ENCODE data around the gene USP6NL. TPM values are rescaled to one million over a fixed set of nuclear protein-coding genes. Genes with fewer than 3 reads are reported as not detected.

USP6NL gene
- total and polyA plus RNA-seq, 10 of the 15 experiments (the other 5 are each of a cell fraction or from before 2014, with no cell fraction given): 4.0 to 27.7 (median 18.2) TPM

DNA sequence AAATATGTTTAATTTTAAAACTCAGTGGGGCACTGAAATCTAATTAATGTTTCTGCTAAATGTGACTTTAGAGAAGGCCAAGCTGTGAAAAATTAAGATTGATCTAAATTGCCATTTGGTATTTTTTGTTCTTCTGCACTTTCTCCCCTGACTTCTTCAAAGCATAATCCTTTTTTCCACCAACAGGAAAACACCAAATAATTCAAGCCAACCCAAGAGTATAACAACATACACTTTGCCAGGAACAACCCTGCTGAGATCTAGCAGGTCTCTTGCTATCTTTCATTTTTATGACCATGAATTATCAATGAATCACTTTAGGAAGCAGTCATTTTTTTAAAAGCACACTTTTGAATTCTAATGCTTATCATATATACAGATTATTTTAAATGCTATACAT lies 100.1 kb downstream of the USP6NL start:
- TF ChIP-seq, protein P1, sequence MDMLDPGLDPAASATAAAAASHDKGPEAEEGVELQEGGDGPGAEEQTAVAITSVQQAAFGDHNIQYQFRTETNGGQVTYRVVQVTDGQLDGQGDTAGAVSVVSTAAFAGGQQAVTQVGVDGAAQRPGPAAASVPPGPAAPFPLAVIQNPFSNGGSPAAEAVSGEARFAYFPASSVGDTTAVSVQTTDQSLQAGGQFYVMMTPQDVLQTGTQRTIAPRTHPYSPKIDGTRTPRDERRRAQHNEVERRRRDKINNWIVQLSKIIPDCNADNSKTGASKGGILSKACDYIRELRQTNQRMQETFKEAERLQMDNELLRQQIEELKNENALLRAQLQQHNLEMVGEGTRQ (IDR thresholded peaks at IDR 0.05; ENCODE audit: borderline replicate concordance, low read depth, low read length): no peak
- TF ChIP-seq POLR2AphosphoS2 (IDR thresholded peaks at IDR 0.05; ENCODE audit: low read depth, low read length) (no peak), SMAD1 (IDR thresholded peaks at IDR 0.05; ENCODE audit: low read depth, partially characterized antibody) (no peak), KLF5 (IDR thresholded peaks at IDR 0.05; ENCODE audit: partially characterized antibody) (no peak), RAD51 (IDR thresholded peaks at IDR 0.05) (no peak), YBX1 (IDR thresholded peaks at IDR 0.05) (no peak)
- Histone ChIP-seq H3K9me3 (replicated peaks; ENCODE audit: control insufficient read depth, insufficient read depth, low read length) (no peaks in the 10 kb centered on the region), H3K36me3 (ENCODE audit: control insufficient read depth in 2 of 2, insufficient read depth in 2 of 2, low read length in 1 of 2) (peaks cover 0 to 10% of the 10 kb centered on the region in 2 experiments; a peak in 3 of 4 replicates), H3K4me2 (ENCODE audit: control insufficient read depth, insufficient read depth) (no peak overlapping the region), H3K4me3 (no peak overlapping the region), H3K27me3 (replicated peaks in 1 of 2; ENCODE audit: control insufficient read depth in 2 of 2, insufficient read depth in 2 of 2, low read length in 1 of 2) (no peaks in the 10 kb centered on the region), H3K9ac (ENCODE audit: control insufficient read depth, insufficient read depth, low read length) (no peak overlapping the region), H3K79me2 (ENCODE audit: control insufficient read depth, insufficient read depth, low read length) (peaks cover 5% of the 10 kb centered on the region), H3K27ac (ENCODE audit: control insufficient read depth, insufficient read depth) (no peak overlapping the region), H3K4me1 (ENCODE audit: control insufficient read depth, insufficient read depth, low read length) (peaks cover 6% of the 10 kb centered on the region), H4K20me1 (ENCODE audit: control insufficient read depth, insufficient read depth) (no peaks in the 10 kb centered on the region), H2AFZ (ENCODE audit: control insufficient read depth, low read depth, low read length) (no peak overlapping the region)
- ChIA-PET CTCF (interaction anchor here (1.3 kb wide), 1 partner anchor 246 kb away, joined by 7 read pairs; no protein-coding TSS in a partner anchor), RAD21 (ENCODE audit: unreplicated experiment) (interaction anchor here (1.3 kb wide), 1 partner anchor 245 kb away, joined by 4 read pairs; no protein-coding TSS in a partner anchor), POLR2A (no interaction called here), SMC1A (ENCODE audit: uncharacterized antibody, unreplicated experiment) (interaction anchor here (0.9 kb wide), 1 partner anchor 25 kb away, joined by 3 read pairs; no protein-coding TSS in a partner anchor)
- DNase-seq (ENCODE audit: low read depth, low spot score): no peak
- no peak for FAIRE-seq
- intact Hi-C loops (cut with micrococcal nuclease; ENCODE audit: unreplicated experiment): no loop called here
- in situ Hi-C loops (cut with MboI): loop anchor here (5.0 kb wide), 1 partner anchor 246 kb away; no protein-coding TSS in a partner anchor
- no TSS peak for BruUV-seq (replicated peaks)
- ATAC-seq: no peak

DNA sequence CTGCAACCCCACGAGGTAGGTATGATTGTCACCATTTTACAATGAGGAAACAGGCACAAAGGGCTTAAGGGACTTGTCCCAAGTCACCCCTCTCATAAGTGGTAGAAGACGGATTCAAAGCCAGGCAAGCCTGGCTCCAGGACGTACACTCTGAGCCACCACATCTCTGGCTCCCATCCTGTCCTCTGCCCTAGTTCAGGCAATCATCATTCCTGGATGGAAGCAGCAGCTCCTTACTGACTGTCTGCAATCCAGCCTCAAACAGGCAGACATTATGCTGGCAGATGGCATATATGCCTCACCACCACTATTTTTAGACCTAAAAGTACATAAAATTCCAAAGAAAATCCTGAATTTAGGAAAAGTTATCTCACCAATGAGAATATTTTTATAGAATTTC lies 100.7 kb downstream of the USP6NL start:
- POLR2A ChIA-PET: no interaction called here
- in situ Hi-C loops (cut with MboI): loop anchor here (5.0 kb wide), 1 partner anchor 247 kb away; no protein-coding TSS in a partner anchor
- no peak for TF ChIP-seq ZNF24 (IDR thresholded peaks at IDR 0.05)
- TF ChIP-seq PML (IDR thresholded peaks at IDR 0.05; ENCODE audit: low read length): no peak
- TF ChIP-seq IKZF2 (IDR thresholded peaks at IDR 0.05): no peak
- TF ChIP-seq, protein P2, sequence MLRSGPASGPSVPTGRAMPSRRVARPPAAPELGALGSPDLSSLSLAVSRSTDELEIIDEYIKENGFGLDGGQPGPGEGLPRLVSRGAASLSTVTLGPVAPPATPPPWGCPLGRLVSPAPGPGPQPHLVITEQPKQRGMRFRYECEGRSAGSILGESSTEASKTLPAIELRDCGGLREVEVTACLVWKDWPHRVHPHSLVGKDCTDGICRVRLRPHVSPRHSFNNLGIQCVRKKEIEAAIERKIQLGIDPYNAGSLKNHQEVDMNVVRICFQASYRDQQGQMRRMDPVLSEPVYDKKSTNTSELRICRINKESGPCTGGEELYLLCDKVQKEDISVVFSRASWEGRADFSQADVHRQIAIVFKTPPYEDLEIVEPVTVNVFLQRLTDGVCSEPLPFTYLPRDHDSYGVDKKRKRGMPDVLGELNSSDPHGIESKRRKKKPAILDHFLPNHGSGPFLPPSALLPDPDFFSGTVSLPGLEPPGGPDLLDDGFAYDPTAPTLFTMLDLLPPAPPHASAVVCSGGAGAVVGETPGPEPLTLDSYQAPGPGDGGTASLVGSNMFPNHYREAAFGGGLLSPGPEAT (IDR thresholded peaks at IDR 0.05; ENCODE audit: low read depth): no peak
- no peak for TF ChIP-seq TCF3 (IDR thresholded peaks at IDR 0.05; ENCODE audit: borderline replicate concordance, insufficient read depth, low read depth, low read length)
- no peak for TF ChIP-seq YBX1 (IDR thresholded peaks at IDR 0.05)
- no peak for TF ChIP-seq HDAC2 (IDR thresholded peaks at IDR 0.05)
- TF ChIP-seq FOXM1 (IDR thresholded peaks at IDR 0.05; ENCODE audit: low read depth, low read length): no peak
- TF ChIP-seq ZNF217 (IDR thresholded peaks at IDR 0.05): no peak
- no peak for TF ChIP-seq RUNX3 (IDR thresholded peaks at IDR 0.05; ENCODE audit: low read length)

More for the DNA sequence above, 100.7 kb downstream of the USP6NL start:
- Histone ChIP-seq H3K4me2 (ENCODE audit: control insufficient read depth, insufficient read depth) (no peak overlapping the region), H3K36me3 (ENCODE audit: control insufficient read depth in 2 of 2, insufficient read depth in 2 of 2, low read length in 1 of 2) (peaks cover 0 to 10% of the 10 kb centered on the region in 2 experiments; a peak in 3 of 4 replicates), H3K79me2 (ENCODE audit: control insufficient read depth, insufficient read depth, low read length) (peaks cover 5% of the 10 kb centered on the region), H3K27ac (ENCODE audit: control insufficient read depth, insufficient read depth) (no peak overlapping the region), H3K9ac (ENCODE audit: control insufficient read depth, insufficient read depth, low read length) (no peak overlapping the region), H3K4me1 (ENCODE audit: control insufficient read depth, insufficient read depth, low read length) (peaks cover under 1% of the 10 kb centered on the region; the same call in 1 of the 2 replicates), H2AFZ (ENCODE audit: control insufficient read depth, low read depth, low read length) (no peak overlapping the region), H3K9me3 (replicated peaks; ENCODE audit: control insufficient read depth, insufficient read depth, low read length) (no peaks in the 10 kb centered on the region), H4K20me1 (ENCODE audit: control insufficient read depth, insufficient read depth) (no peaks in the 10 kb centered on the region), H3K27me3 (replicated peaks in 1 of 2; ENCODE audit: control insufficient read depth in 2 of 2, insufficient read depth in 2 of 2, low read length in 1 of 2) (no peaks in the 10 kb centered on the region), H3K4me3 (no peak overlapping the region)
- WGBS (ENCODE audit: insufficient coverage, insufficient replicate concordance, low lambda C conversion rate, missing lambda C conversion rate): 80% methylated on average over 3 of the region's 3 CpGs
- DNase-seq (ENCODE audit: low read depth, low spot score) (no peak), ATAC-seq (no peak), FAIRE-seq (no peak)
- ChIA-PET RAD21 (ENCODE audit: unreplicated experiment) (no interaction called here), CTCF (no interaction called here), SMC1A (ENCODE audit: uncharacterized antibody, unreplicated experiment) (no interaction called here)
- BruUV-seq (replicated peaks): no TSS peak
- intact Hi-C loops (cut with micrococcal nuclease; ENCODE audit: unreplicated experiment): no loop called here

Measured in GM12878 (cell line).